WTC11 (cell line): ENCODE measurements around the gene CDH19. TPM values are rescaled to one million over a fixed set of nuclear protein-coding genes. Genes with fewer than 3 reads are reported as not detected.

ENCODE experiments used
- ATAC-seq: fragments of 200-7000 bp; cut with Tn5 transposase; 2 replicates; pipeline ENCODE4 v1.10.0; 2021; ENCODE audit warnings: mild to moderate bottlenecking, moderate library complexity
- CTCF ChIA-PET: fragments of 300-600 bp; sonication (Branson Sonifier 250); formaldehyde crosslinking; loops from one replicate; lab custom pipeline; 2021; ENCODE audit warnings: antibody characterized with exemption; lab: Charles Lee
- POLR2A ChIA-PET: fragments of 350-600 bp; sonication (Branson Sonifier 250); formaldehyde crosslinking; loops from one replicate; lab custom pipeline; 2021; ENCODE audit warnings: antibody characterized with exemption; lab: Charles Lee
- DNase-seq: peaks from one replicate; pipeline ENCODE4 v3.0.0; 2021; ENCODE audit warnings: low spot score
- H3K27ac Mint-ChIP-seq: 2 replicates; pipeline ENCODE4 v1.8.0; 2021; ENCODE audit warnings: mixed read lengths
- H3K27me3 Mint-ChIP-seq: 2 replicates; pipeline ENCODE4 v1.8.0; 2021; ENCODE audit warnings: low read depth, mild to moderate bottlenecking, moderate library complexity, mixed read lengths
- H3K36me3 Mint-ChIP-seq: 2 replicates; pipeline ENCODE4 v1.8.0; 2021; ENCODE audit warnings: mixed read lengths
- H3K4me1 Mint-ChIP-seq: 2 replicates; pipeline ENCODE4 v1.8.0; 2022; ENCODE audit warnings: mixed read lengths
- H3K4me3 Mint-ChIP-seq: 2 replicates; pipeline ENCODE4 v1.8.0; 2021; ENCODE audit warnings: mild to moderate bottlenecking, moderate library complexity, mixed read lengths
- H3K9me3 Mint-ChIP-seq: 2 replicates; pipeline ENCODE4 v1.8.0; 2021; ENCODE audit warnings: mixed read lengths
- CREB1 ChIP-seq: sonication (generic); formaldehyde crosslinking; IDR thresholded peaks from 2 replicates; pipeline ENCODE4 v1.8.0; 2023; ENCODE audit warnings: mild to moderate bottlenecking, missing genetic modification reagents
- E2F4 ChIP-seq: sonication (generic); formaldehyde crosslinking; IDR thresholded peaks from 2 replicates; pipeline ENCODE4 v1.8.1; 2022; ENCODE audit warnings: low read depth, mild to moderate bottlenecking, moderate library complexity, missing genetic modification reagents, borderline replicate concordance
- E2F5 ChIP-seq: sonication (generic); formaldehyde crosslinking; IDR thresholded peaks from 2 replicates; pipeline ENCODE4 v1.8.1; 2022; ENCODE audit warnings: mild to moderate bottlenecking, moderate library complexity, missing genetic modification reagents
- ETV6 ChIP-seq: sonication (generic); formaldehyde crosslinking; IDR thresholded peaks from 2 replicates; pipeline ENCODE4 v1.8.1; 2022; ENCODE audit warnings: mild to moderate bottlenecking, missing genetic modification reagents
- FOXJ3 ChIP-seq: sonication (generic); formaldehyde crosslinking; IDR thresholded peaks from 2 replicates; pipeline ENCODE4 v1.9.0; 2021; ENCODE audit warnings: missing genetic modification reagents, mild to moderate bottlenecking, borderline replicate concordance
- FOXP1 ChIP-seq: sonication (generic); formaldehyde crosslinking; IDR thresholded peaks from 2 replicates; pipeline ENCODE4 v1.8.0; 2022; ENCODE audit warnings: missing genetic modification reagents, mild to moderate bottlenecking, moderate library complexity, borderline replicate concordance
- FOXP4 ChIP-seq: sonication (generic); formaldehyde crosslinking; IDR thresholded peaks from 2 replicates; pipeline ENCODE4 v1.8.0; 2022; ENCODE audit warnings: mild to moderate bottlenecking, missing genetic modification reagents
- GTF2I ChIP-seq: fragments of 250-450 bp; sonication (Bioruptor Pico); conservative IDR thresholded peaks from 2 replicates; pipeline ENCODE4 v1.4.0; 2021; ENCODE audit warnings: mild to moderate bottlenecking
- IRF2 ChIP-seq: sonication (generic); formaldehyde crosslinking; IDR thresholded peaks from 2 replicates; pipeline ENCODE4 v1.8.0; 2022; ENCODE audit warnings: low read depth, missing genetic modification reagents, borderline replicate concordance
- KAT7 ChIP-seq: sonication (generic); formaldehyde crosslinking; IDR thresholded peaks from 2 replicates; pipeline ENCODE4 v1.8.1; 2023; ENCODE audit warnings: missing genetic modification reagents, mild to moderate bottlenecking, borderline replicate concordance
- MYBL2 ChIP-seq: sonication (generic); formaldehyde crosslinking; IDR thresholded peaks from 2 replicates; pipeline ENCODE4 v1.8.1; 2023; ENCODE audit warnings: mild to moderate bottlenecking, moderate library complexity, missing genetic modification reagents
- PRRX2 ChIP-seq: fragments of 250-450 bp; sonication (Bioruptor Pico); IDR thresholded peaks from 2 replicates; pipeline ENCODE4 v1.8.0; 2021; ENCODE audit warnings: mild to moderate bottlenecking
- SMAD4 ChIP-seq: sonication (generic); formaldehyde crosslinking; IDR thresholded peaks from 2 replicates; pipeline ENCODE4 v1.8.0; 2022; ENCODE audit warnings: mild to moderate bottlenecking, missing genetic modification reagents
- SOX15 ChIP-seq: fragments of 250-450 bp; sonication (Bioruptor Pico); IDR thresholded peaks from 2 replicates; pipeline ENCODE4 v1.9.0; 2021; ENCODE audit warnings: mild to moderate bottlenecking
- SP1 ChIP-seq: sonication (generic); formaldehyde crosslinking; conservative IDR thresholded peaks from 2 replicates; pipeline ENCODE4 v1.8.1; 2022; ENCODE audit warnings: missing genetic modification reagents
- TEAD1 ChIP-seq: sonication (generic); formaldehyde crosslinking; IDR thresholded peaks from 2 replicates; pipeline ENCODE4 v1.8.0; 2022; ENCODE audit warnings: mild to moderate bottlenecking, missing genetic modification reagents
- ZNF416 ChIP-seq: fragments of 250-450 bp; sonication (Bioruptor Pico); IDR thresholded peaks from 2 replicates; pipeline ENCODE4 v1.9.0; 2021; ENCODE audit warnings: mild to moderate bottlenecking, inconsistent platforms
- ZNF425 ChIP-seq: fragments of 250-450 bp; sonication (Bioruptor Pico); conservative IDR thresholded peaks from 2 replicates; pipeline ENCODE4 v1.9.0; 2021; ENCODE audit warnings: mild to moderate bottlenecking
- ZNF671 ChIP-seq: fragments of 250-450 bp; sonication (Bioruptor Pico); IDR thresholded peaks from 2 replicates; pipeline ENCODE4 v1.8.0; 2021; ENCODE audit warnings: mild to moderate bottlenecking
- total RNA-seq: library from RNA; stranded (reverse); gene quantifications from 3 replicates; pipeline ENCODE4 v1.2.3, GENCODE V29; 2021
- TF ChIP-seq, protein P1 (sequence below): fragments of 200-600 bp; IDR thresholded peaks from 2 replicates; pipeline ENCODE4 v1.8.0; 2022; ENCODE audit warnings: antibody characterized with exemption
- TF ChIP-seq, protein P2 (sequence below): fragments of 250-450 bp; sonication (Bioruptor Pico); IDR thresholded peaks from 2 replicates; pipeline ENCODE4 v1.8.0; 2021; ENCODE audit warnings: mild to moderate bottlenecking
- TF ChIP-seq, protein P3 (sequence below): sonication (generic); formaldehyde crosslinking; IDR thresholded peaks from 2 replicates; pipeline ENCODE4 v1.8.1; 2023; ENCODE audit warnings: mild to moderate bottlenecking, missing genetic modification reagents, borderline replicate concordance
- TF ChIP-seq, protein P4 (sequence below): sonication (generic); formaldehyde crosslinking; IDR thresholded peaks from 2 replicates; pipeline ENCODE4 v1.8.0; 2023; ENCODE audit warnings: missing genetic modification reagents

The CDH19 gene
- total RNA-seq, 1 experiment from 2014 or later = not detected

DNA sequence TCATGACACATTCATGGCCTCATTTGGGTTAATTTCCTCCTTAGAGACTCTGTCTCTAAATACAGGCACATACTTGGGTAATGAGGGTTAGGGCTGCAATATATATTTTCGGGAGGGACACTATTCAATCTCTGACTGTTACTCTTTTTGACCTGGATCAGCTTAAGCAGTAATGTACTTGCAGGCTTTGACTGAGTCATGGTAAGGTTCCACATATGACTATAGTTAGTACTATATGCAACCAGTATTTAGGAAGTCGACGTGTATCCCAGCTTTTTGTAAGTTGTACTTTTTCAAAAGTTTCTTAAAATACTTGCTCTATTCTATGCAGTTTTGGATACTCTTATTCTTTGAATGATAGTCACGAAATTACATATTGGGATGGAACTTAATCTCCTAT is 37.2 kb upstream of the CDH19 start:
- H3K4me3 Mint-ChIP-seq = no peak overlapping the region
- ATAC-seq (no peak), DNase-seq (no peak)
- peaks cover 19% of the 10 kb centered on the region for H3K9me3 Mint-ChIP-seq
- POLR2A ChIA-PET = no interaction called here
- peaks cover 19% of the 10 kb centered on the region for H3K4me1 Mint-ChIP-seq
- no peaks in the 10 kb centered on the region for H3K27me3 Mint-ChIP-seq
- TF ChIP-seq KAT7 (CRISPR knock-in tag) (no peak), TEAD1 (no peak), E2F5 (CRISPR knock-in tag) (no peak), ZNF416 (no peak), IRF2 (CRISPR knock-in tag) (no peak), SMAD4 (CRISPR knock-in tag) (no peak), ZNF671 (CRISPR knock-in tag) (no peak), FOXP1 (CRISPR knock-in tag) (no peak), ZNF425 (CRISPR knock-in tag) (no peak), ETV6 (CRISPR knock-in tag) (no peak), PRRX2 (CRISPR knock-in tag) (no peak), CREB1 (CRISPR knock-in tag) (no peak), SOX15 (CRISPR knock-in tag) (no peak), SP1 (CRISPR knock-in tag) (no peak)
- TF ChIP-seq, protein P1, sequence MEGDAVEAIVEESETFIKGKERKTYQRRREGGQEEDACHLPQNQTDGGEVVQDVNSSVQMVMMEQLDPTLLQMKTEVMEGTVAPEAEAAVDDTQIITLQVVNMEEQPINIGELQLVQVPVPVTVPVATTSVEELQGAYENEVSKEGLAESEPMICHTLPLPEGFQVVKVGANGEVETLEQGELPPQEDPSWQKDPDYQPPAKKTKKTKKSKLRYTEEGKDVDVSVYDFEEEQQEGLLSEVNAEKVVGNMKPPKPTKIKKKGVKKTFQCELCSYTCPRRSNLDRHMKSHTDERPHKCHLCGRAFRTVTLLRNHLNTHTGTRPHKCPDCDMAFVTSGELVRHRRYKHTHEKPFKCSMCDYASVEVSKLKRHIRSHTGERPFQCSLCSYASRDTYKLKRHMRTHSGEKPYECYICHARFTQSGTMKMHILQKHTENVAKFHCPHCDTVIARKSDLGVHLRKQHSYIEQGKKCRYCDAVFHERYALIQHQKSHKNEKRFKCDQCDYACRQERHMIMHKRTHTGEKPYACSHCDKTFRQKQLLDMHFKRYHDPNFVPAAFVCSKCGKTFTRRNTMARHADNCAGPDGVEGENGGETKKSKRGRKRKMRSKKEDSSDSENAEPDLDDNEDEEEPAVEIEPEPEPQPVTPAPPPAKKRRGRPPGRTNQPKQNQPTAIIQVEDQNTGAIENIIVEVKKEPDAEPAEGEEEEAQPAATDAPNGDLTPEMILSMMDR = no peak
- TF ChIP-seq, protein P2, sequence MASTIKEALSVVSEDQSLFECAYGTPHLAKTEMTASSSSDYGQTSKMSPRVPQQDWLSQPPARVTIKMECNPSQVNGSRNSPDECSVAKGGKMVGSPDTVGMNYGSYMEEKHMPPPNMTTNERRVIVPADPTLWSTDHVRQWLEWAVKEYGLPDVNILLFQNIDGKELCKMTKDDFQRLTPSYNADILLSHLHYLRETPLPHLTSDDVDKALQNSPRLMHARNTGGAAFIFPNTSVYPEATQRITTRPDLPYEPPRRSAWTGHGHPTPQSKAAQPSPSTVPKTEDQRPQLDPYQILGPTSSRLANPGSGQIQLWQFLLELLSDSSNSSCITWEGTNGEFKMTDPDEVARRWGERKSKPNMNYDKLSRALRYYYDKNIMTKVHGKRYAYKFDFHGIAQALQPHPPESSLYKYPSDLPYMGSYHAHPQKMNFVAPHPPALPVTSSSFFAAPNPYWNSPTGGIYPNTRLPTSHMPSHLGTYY (CRISPR knock-in tag) = no peak
- peaks cover 3% of the 10 kb centered on the region; the same call in 1 of the 2 replicates for H3K36me3 Mint-ChIP-seq
- no peak overlapping the region for H3K27ac Mint-ChIP-seq
- CTCF ChIA-PET = no interaction called here

DNA sequence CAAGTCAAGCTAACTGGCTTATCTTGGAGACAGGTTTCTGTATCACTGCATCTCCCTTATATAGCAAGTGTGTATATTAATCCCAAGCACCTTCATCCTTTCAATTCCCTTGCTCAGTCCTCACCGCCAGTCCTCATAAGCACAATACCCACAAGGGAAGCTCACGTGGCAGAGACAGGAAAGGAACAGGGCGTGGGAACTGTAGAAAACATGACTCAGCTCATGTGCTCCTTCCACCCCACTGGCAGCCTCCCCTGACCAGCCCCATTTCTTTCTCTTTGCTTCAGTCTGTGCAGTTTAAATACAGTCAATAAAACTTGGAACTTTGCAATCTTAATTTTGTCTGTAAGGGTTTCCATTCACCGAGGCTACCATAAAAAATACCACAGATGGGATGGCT is 36.5 kb upstream of the CDH19 start:
- Mint-ChIP-seq H3K4me3 (no peak overlapping the region), H3K36me3 (peaks cover 3% of the 10 kb centered on the region; the same call in 1 of the 2 replicates), H3K27me3 (no peaks in the 10 kb centered on the region), H3K27ac (no peak overlapping the region), H3K9me3 (peaks cover 20% of the 10 kb centered on the region), H3K4me1 (peaks cover 14% of the 10 kb centered on the region)
- ATAC-seq (no peak), DNase-seq (no peak)
- CTCF ChIA-PET = no interaction called here
- POLR2A ChIA-PET = no interaction called here
- TF ChIP-seq MYBL2 (no peak), FOXJ3 (CRISPR knock-in tag) (no peak), GTF2I (CRISPR knock-in tag) (no peak), ZNF671 (CRISPR knock-in tag) (no peak), FOXP4 (CRISPR knock-in tag) (no peak), E2F4 (no peak)
- TF ChIP-seq, protein P3, sequence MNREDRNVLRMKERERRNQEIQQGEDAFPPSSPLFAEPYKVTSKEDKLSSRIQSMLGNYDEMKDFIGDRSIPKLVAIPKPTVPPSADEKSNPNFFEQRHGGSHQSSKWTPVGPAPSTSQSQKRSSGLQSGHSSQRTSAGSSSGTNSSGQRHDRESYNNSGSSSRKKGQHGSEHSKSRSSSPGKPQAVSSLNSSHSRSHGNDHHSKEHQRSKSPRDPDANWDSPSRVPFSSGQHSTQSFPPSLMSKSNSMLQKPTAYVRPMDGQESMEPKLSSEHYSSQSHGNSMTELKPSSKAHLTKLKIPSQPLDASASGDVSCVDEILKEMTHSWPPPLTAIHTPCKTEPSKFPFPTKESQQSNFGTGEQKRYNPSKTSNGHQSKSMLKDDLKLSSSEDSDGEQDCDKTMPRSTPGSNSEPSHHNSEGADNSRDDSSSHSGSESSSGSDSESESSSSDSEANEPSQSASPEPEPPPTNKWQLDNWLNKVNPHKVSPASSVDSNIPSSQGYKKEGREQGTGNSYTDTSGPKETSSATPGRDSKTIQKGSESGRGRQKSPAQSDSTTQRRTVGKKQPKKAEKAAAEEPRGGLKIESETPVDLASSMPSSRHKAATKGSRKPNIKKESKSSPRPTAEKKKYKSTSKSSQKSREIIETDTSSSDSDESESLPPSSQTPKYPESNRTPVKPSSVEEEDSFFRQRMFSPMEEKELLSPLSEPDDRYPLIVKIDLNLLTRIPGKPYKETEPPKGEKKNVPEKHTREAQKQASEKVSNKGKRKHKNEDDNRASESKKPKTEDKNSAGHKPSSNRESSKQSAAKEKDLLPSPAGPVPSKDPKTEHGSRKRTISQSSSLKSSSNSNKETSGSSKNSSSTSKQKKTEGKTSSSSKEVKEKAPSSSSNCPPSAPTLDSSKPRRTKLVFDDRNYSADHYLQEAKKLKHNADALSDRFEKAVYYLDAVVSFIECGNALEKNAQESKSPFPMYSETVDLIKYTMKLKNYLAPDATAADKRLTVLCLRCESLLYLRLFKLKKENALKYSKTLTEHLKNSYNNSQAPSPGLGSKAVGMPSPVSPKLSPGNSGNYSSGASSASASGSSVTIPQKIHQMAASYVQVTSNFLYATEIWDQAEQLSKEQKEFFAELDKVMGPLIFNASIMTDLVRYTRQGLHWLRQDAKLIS = no peak
- TF ChIP-seq, protein P4, sequence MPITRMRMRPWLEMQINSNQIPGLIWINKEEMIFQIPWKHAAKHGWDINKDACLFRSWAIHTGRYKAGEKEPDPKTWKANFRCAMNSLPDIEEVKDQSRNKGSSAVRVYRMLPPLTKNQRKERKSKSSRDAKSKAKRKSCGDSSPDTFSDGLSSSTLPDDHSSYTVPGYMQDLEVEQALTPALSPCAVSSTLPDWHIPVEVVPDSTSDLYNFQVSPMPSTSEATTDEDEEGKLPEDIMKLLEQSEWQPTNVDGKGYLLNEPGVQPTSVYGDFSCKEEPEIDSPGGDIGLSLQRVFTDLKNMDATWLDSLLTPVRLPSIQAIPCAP (CRISPR knock-in tag) = no peak
